T-helper 1 cell (primary cell): ENCODE data around the gene ABCB11.
A peak's percentile ranks its signal among the peaks of the same experiment; 100 is the strongest.
"Not testable (repeated sequence)": the region's sequence is repeated elsewhere in the genome, so short reads cannot be mapped to it uniquely, and the experiment has no call there.

Experiments
- DNase-seq, 5 donors: peaks; one replicate each; pipeline ENCODE4 v3.0.0-alpha.2; 2012 to 2020
- total RNA-seq, 4 donors: gene quantifications; one replicate each; lab custom pipeline; 2026; lab: John Stamatoyannopoulos, UW

Gene ABCB11
- 0 reads per million in 4 donors for total RNA-seq

DNA sequence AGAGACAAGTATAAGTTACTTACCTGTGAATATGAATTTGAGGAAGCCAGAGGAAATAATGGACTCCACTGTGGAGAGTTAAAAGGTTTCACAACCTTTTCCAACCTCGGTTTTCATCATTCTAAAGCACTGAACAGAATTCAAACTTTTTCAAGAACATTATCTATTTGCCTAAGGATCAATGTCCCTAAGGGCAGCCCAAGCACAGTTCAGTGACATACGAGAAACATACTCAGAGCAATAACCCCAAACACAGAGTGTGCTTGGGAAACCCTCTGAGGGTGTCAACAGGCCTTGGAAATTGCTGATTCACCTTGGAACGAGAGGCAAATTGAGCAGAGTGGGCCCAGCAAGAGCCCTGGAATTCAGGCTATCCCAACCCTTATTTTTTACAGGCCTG, at the start of gene ABCB11:
Gene ABCB11 (minus strand): TSS at position 123 of the 400 bp plus-strand sequence. CDS start 13,199 bp downstream, outside the sequence.
- DNase-seq, result no peak

DNA sequence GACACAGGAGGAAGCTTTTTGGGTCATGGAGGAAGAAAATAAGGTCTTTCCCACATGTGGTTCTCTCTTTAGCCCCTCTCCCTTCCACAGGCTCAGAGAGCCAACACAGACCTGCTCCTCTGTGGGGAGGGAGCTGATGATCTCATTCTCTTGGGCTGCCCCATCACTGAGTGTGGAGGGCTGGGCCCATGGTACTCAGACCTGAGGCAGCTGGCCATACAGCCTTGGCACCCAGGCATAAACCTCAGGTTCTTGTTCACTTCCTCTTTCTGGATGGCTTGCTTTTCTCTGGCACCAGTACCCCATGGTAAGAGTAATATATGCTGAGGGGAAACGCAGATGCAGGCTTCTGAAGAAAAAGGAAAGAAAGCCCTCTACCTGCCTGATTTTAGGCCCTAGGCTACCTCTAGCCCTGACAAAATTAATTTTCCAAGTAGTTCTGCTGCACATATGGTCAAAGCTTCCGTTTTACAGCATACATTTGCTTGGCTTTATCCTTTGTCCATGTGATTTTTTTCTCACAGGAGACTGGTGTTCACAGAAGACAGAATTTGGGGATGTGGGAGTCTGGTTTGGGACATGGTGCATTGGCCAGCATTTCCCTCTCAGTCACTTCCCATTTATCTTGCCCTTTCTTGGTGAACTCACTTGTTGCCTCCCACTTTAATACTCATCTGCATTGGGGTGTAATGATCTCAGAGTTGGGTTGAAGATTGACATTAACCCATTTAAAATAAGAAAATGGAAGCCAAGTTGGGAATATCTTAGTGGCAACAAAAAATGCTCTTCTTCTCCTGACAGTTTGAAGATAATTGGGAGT, 49.3 kb upstream of the ABCB11 start:
- no peak for DNase-seq

GRCh38 chr2:169077674-169078240, 46.6 kb upstream of the ABCB11 start:
- no peak for DNase-seq

- DNase-seq, result peak in 1 of 5 donors; percentile 10
Observed at GRCh38 chr2:169073963-169074751, 43.0 kb upstream of the ABCB11 start.

GRCh38 chr2:169073211-169073962, 42.3 kb upstream of the ABCB11 start:
- DNase-seq, result no peak

DNA sequence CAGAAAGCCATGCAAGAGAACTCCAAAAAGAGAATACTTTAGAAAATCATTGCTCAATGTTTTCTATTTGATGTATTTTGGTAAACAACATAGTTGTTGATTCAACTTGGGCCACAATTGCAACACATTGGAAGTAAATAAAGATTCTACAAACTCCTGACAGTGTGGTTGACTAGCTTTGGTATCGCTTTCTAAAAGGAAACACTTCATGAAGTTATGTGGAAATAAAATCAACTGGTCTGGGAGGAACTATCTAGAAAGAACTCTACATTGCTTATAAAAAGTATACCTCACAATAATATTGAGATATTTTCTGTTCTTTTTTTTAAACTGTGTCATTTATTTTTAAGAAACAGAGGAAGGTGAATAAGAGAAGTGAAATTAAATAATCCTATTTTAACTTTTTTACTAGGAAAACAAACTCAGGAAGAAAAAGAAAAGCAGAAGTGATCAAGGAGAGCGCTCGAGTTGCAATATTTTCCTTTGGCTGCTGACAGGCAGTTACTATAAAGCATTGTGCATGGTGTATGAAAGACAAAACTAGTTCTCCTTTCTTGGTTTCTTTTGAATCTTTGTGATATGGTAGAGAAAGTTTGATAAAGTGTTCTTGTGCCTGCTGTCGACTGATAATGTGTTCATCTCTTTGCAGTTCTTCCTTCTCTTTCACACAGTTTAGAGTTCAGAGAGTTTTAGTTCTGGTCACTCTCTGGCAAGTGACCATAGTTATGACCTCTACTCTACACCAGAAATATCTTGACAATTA, 41.2 kb upstream of the ABCB11 start:
- DNase-seq, result peak in 1 of 5 donors; percentile 41

- no peak for DNase-seq
Observed at GRCh38 chr2:169071455-169071854, 40.3 kb upstream of the ABCB11 start.

GRCh38 chr2:169069833-169070232, 38.7 kb upstream of the ABCB11 start:
- no peak for DNase-seq

DNA sequence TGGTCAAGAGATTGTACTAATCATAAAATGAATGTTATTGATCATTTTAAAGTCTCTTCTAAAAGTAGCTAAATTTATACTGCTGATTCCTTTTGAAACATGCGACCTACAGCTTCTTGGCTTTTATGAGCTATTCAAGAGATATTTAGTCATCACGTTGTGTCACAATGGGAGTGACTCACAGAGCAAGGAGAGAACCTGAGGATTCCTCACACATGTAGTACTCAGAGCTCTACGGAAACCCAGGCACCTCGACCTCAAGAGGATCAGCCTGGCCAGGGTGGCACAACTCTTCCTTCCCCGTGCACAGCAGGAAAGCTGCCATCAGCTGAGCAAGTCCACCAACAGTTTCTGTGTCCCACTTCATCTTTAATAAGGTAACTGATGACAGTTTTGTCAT, 38.2 kb upstream of the ABCB11 start, which contains the start of gene DHRS9:
Gene DHRS9 (plus strand): TSS at position 223 of the 400 bp plus-strand sequence. CDS start 12,019 bp downstream, outside the sequence.
- DNase-seq, result no peak

DNA sequence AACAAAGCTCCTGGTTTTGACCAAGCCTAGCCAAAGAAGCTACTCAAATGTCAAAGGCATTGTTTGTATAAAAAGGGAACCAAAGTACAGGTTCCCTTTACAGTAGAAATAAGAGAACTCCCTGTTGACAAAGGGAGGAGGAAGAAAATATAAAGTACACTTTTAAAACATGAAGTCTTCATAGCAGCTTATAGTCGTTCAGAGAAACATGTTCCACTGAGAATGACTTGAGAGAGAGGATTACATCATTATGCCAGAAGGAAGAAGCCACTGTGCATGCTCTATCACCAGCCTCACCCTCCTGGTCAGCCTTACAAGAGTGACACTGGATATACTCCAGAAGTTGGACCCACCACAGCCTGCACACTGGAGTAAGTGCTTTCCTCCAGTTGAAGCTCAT, 35.8 kb upstream of the ABCB11 start:
- no peak for DNase-seq

DNA sequence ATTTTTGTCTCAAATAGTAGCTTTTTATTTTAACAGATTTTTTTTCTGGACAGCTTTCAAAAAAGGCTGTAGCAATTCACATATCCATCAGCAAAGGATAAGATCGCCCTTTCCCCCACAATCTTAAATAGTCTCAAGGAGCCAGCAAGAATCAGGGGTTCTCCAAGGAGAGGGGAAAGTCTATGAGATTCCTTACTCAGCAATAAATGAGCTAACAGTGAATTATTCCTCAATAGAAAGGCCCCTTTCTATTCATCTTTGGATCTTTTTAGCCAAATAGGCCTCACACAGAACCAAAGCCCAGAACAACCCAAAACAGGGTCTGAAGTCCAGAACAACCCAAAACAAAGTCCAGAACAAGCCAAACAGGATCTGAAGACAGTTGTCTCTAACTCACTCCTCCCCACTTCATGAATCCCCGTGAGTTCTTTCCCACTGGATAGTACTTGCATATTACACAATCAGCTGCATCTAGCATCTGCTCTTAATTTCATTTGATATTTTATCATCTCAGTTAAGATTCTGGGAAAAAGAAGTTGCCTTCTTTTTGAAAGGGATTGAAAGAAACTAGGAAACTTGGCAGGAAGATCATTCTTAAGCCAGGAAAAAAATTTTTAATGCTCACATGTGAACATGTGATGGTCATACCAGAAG, 34.9 kb upstream of the ABCB11 start:
- DNase-seq, result no peak

DNA sequence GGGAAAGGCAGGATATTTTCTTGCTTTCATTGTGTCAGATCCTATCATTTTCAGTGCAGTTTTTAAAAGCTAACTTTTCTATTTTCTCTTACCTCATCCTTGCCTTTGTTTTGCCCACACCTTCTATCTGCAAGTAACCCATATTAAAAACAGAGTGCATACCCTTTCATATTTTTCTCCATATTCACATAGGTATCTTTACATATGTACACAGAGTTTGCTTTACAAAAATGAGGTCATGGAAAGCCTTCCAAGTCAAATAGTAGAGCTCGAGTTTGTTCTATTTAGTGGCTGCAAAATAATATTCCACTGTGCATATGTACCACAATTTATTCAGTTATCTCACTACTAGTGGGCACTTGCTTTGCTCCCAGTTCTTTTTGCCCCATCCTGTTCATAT, 34.3 kb upstream of the ABCB11 start:
- DNase-seq, result no peak

DNA sequence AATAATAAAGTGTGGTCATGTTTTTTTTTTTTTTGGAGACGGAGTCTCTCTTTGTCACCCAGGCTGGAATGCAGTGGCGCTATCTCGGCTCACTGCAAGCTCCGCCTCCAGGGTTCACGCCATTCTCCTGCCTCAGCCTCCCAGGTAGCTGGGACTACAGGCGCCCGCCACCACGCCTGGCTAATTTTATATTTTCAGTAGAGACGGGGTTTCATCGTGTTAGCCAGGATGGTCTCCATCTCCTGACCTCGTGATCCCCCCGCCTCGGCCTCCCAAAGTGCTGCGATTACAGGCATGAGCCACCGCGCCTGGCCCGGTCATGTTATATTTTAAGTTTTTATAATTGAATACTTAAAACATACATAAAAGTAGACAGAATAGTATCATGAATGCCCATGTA, 33.1 kb upstream of the ABCB11 start:
- DNase-seq, result not testable (repeated sequence)

- DNase-seq, result not testable (repeated sequence)
Observed at GRCh38 chr2:169054575-169054974, 23.5 kb upstream of the ABCB11 start.

GRCh38 chr2:169050476-169051240, 19.5 kb upstream of the ABCB11 start:
- no peak for DNase-seq

DNA sequence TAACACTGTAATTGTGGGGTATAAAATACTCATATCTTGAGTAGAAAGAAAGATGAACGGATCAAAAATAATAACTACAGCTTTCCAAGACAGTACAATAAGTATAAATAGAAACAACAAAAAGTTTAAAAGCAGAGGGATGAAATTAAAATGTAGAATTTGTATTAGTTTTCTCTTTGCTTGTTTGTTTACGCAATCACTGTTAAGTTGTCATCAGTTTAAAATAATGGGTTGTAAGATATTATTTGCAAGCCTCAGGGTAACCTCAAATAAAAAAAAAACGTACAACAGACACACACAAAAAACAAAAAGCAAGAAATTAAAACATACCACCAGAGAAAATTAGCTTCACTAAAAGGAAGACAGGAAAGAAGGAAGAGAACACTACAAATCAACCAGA, 18.0 kb upstream of the ABCB11 start:
- no peak for DNase-seq

DNA sequence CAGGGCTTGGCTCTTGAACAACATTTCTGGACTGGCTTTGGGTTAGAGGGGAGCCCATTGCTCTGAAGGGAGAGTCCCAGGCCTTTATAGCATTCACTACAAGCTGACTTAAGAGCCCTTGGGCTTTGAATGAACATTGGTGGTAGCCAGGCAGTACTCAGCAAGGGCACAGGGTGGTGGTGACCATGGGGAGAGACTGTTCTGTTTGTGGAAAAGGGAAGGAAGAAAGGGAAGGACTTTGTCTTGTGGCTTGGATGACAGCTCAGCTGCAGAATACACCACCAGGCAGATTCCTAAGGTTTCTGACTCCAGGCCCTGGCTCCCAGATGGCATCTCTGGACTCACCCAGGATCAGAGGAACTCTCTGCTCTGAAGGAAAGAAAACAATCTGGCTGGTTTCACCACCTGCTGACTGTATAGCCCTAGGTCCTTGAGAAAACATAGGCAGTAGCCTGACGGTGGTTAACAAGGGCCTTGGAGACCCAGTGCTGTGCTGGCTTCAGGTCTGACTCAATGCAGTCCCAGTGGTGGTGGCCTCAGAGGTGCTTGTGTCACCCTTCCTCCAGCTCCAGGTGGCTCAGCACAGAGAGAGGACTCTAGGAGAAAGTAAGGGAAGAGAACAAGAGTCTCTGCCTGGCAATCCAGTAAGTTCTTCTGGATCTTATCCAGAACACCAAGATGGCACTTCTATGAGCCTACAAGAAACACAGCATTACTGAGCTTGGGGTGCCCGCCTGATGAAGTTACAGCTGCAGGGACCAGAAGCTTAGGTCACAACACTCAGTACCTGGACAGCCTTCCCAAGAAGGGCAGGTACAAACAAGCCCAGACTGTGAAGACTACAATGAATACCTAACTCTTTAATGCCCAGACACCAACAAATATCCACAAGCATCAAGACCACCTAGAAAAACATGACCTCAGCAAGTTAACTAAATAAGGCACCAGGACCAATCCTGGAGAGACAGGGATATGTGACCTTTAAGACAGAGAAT, 16.4 kb upstream of the ABCB11 start:
- no peak for DNase-seq

DNA sequence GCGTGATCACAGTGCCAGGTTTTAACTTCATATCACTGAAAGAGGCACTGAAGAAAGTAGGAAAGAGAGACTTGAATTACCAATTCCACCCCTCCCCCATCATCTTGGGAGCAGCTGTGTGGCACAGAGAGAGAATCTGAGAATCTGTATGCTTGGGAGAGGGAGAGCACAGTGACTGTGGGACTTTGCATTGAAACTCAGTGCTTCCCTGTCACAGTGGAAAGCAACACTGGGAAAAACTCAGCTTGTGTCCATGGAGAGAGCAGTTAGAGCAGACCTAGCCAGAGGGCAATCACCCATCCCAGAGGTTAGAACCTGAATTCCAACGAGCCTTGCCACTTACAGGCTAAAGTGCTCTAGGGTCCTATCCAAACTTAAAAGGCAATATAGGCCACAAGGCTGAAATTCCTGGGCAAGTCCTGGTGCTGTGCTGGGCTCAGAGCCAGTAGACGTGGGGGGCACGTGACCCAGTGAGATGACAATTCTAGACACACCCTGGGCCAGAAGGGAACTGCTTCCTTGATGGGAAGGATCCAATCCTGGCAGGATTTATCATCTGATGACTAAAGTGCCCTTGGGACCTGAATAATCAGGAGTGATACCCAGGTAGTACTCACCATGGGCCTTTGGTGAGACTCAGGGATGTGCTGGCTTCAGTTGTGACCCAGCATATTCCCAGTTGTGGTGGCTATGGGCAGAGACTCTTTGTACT, 15.5 kb upstream of the ABCB11 start:
- DNase-seq, result no peak
